Prostate gland (tissue), 2 donors: ENCODE measurements around the gene GMDS.

Experiments used
- CTCF ChIP-seq, 4 experiments: fragments of 200-600 bp in 2 of 4; fragments of 450-650 bp in 2 of 4; sonication (generic) in 2 of 4; IDR thresholded peaks; 1 replicate in 3 of 4; 2 replicates in 1 of 4; pipeline ENCODE4 v1.5.1; 2016 to 2019; ENCODE audit warnings: antibody characterized with exemption in 4 of 4, mild to moderate bottlenecking in 2 of 4, moderate library complexity in 2 of 4
- POLR2A ChIP-seq: fragments of 450-650 bp; IDR thresholded peaks from one replicate; pipeline ENCODE4 v1.6.1; 2016; ENCODE audit warnings: antibody characterized with exemption, mild to moderate bottlenecking

- no peak for TF ChIP-seq CTCF (IDR thresholded peaks at IDR 0.05)
- TF ChIP-seq POLR2A, result no peak
Measured at GRCh38 chr6:2183752-2184151, 61.7 kb downstream of the GMDS start.
